ENCODE results near the gene FANK1. TPM values are rescaled to one million over a fixed set of nuclear protein-coding genes. Genes with fewer than 3 reads are reported as not detected.
"Not testable (repeated sequence)": the region's sequence is repeated elsewhere in the genome, so short reads cannot be mapped to it uniquely, and the experiment has no call there.

The FANK1 gene
- total and polyA plus RNA-seq, 11 donors: 0.33 to 1.8 (median 0.44) TPM; not detected in 3

DNA sequence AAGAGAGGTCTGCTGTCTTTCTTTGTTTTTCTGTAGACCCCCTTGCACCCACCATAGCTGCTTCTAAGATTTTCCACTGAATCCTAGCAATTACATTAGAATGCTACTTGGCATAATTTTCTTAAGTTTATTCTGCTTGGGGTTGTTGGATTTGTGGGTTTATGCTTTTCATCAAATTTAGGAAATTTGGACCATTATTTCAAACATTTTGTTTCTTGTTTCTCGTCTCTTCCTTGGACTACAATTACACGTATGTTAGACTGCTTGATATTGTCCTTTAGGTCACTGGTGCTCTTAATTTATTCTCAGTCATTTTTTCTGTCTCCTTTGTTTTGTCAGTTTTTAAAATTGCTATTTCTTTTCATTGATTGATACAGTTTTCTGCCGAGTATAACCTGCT, 65.8 kb downstream of the FANK1 start:
- TF ChIP-seq POLR2A (IDR thresholded peaks at IDR 0.05) (no peak), CTCF (IDR thresholded peaks at IDR 0.05) (no peak)
- intact Hi-C loops (cut with DNase I): no loop called here
- no peak overlapping the region for H3K27ac ChIP-seq
- no peak for DNase-seq
- 92 to 94% (median 93%) methylated on average over 3 of the region's 3 CpGs for WGBS, 4 donors
- no peaks in the 10 kb centered on the region for H3K4me1 ChIP-seq
- peaks cover 0 to 6% (median 0%) of the 10 kb centered on the region in 12 donors for H3K9me3 ChIP-seq
- no peaks in the 10 kb centered on the region for H3K36me3 ChIP-seq
- no peaks in the 10 kb centered on the region for H3K27me3 ChIP-seq
- no peak for ATAC-seq
- no peak overlapping the region for H3K4me3 ChIP-seq

DNA sequence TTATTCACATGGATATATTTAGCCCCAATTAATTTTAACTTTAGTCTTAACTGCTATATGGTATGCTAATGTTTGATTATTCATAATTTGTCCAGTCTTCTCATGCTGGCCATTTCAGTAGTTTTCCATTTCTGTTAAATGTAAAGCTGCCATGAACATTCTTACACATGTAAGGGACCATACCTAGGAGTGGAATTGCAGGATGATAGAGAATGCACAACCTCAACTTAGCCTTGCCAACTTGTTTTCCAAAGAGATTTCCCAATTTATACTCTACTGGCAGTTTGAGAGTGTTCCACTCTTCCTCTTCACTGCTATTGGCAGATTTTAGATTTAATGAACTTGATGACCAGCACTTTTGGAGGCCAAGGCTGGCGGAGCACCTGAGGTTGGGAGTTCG, 68.2 kb downstream of the FANK1 start:
- intact Hi-C loops (cut with DNase I): no loop called here
- Histone ChIP-seq H3K4me3 (no peak overlapping the region), H3K27ac (no peak overlapping the region), H3K36me3 (no peaks in the 10 kb centered on the region), H3K27me3 (no peaks in the 10 kb centered on the region), H3K9me3 (peaks cover 0 to 6% (median 0%) of the 10 kb centered on the region in 12 donors), H3K4me1 (no peaks in the 10 kb centered on the region)
- DNase-seq (no peak), ATAC-seq (no peak)
- WGBS, 4 donors: 92 to 98% (median 95%) methylated on average over 2 of the region's 2 CpGs
- TF ChIP-seq POLR2A (IDR thresholded peaks at IDR 0.05): no peak
- no peak for TF ChIP-seq CTCF (IDR thresholded peaks at IDR 0.05)

- no peak for ATAC-seq
- WGBS, 4 donors: 80 to 88% (median 84%) methylated on average over 1 of the region's 1 CpG
These were observed 71.2 kb downstream of the FANK1 start for GRCh38 chr10:125967533-125967932.

GRCh38 chr10:125970077-125970630, 73.8 kb downstream of the FANK1 start:
- H3K9me3 ChIP-seq; H3K36me3 ChIP-seq; ATAC-seq; H3K27ac ChIP-seq; intact Hi-C loops (cut with DNase I); H3K27me3 ChIP-seq; H3K4me1 ChIP-seq; DNase-seq; H3K4me3 ChIP-seq: not testable (repeated sequence)
- 89 to 95% (median 93%) methylated on average over 28 to 36 of the region's 36 CpGs for WGBS, 4 donors

More at GRCh38 chr10:125967533-125967932, 71.2 kb downstream of the FANK1 start:
- intact Hi-C loops (cut with DNase I): no loop called here
- Histone ChIP-seq H3K4me1 (no peaks in the 10 kb centered on the region), H3K4me3 (no peak overlapping the region), H3K36me3 (no peaks in the 10 kb centered on the region), H3K27me3 (no peaks in the 10 kb centered on the region), H3K27ac (no peak overlapping the region), H3K9me3 (no peaks in the 10 kb centered on the region)
- DNase-seq: no peak
- TF ChIP-seq POLR2A (IDR thresholded peaks at IDR 0.05) (no peak), CTCF (IDR thresholded peaks at IDR 0.05) (no peak)

All from heart left ventricle (tissue), 16 donors.